Right kidney (tissue), 1 donor: ENCODE data around the gene CRYM.

Experiments used
- DNase-seq: peaks from one replicate; pipeline ENCODE4 v3.0.0-alpha.2; 2016

Gene CRYM

DNA sequence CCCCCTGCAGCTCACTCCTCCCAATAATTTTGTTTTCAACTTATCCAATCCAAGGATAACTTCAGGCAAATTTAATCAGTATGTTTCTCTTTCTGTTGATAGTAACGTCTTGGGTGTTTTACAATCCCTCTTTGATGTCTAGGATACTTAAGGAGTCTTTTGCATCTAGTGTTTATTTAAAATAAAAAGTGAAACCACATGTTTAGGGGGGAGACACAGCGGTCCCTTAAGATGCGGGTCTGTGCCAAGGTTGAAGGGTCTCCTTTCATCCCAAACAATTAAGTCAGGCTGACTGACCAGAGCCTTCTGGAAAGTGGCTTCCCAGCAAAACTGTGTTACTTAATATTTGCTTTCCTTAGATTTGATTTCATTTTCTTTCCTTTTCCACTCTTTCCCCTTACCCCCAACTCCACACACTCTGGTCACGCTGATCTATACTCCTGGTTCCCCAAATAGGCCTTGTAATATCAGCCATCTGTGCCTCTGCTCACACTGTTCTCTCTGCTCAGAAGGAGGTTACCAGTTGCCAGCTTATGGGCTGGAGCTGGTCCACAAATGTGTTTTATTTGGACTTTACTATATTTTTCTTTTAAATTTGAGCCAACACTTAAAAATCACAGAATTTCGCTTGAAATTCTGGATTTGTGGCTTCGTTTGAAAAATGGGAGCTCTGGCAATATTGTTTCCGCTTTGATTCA is 33.4 kb downstream of the CRYM start:
- DNase-seq, result no peak

DNA sequence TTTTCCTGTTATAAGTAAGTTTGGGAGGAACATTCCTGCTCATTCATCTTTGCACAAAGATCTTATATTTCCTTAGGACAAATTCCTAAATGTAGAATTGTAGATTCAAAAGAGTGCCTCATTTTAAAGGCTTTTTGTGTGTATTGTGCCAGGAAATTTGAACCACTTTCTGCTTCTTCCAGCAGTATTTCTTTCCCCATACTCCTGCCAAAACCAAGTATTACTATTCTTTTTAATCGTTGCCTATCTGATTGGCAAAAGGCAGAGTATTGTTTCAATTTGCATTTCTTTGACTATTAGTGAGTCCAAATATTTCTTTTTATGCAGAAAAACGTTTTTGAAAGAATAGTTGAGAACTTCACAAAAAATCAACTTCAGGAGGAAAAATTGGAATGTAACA is 35.3 kb downstream of the CRYM start:
- DNase-seq, result no peak

DNA sequence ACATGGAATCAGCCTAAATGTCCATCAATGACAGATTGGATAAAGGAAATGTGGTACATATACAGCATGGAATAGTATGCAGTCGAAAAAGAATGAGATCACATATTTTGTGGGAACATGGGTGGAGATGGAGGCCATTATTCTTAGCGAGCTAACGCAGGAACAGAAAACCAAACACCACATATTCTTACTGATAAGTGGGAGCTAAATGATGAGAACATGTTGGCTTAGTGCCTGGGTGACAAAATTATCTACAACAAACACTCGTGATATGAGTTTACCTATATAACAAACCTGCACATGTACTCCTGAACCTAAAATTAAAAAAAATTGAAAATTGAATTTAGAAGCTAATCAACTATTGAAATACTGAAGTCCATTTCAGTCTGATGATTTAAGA is 38.4 kb downstream of the CRYM start:
- DNase-seq, result no peak

DNA sequence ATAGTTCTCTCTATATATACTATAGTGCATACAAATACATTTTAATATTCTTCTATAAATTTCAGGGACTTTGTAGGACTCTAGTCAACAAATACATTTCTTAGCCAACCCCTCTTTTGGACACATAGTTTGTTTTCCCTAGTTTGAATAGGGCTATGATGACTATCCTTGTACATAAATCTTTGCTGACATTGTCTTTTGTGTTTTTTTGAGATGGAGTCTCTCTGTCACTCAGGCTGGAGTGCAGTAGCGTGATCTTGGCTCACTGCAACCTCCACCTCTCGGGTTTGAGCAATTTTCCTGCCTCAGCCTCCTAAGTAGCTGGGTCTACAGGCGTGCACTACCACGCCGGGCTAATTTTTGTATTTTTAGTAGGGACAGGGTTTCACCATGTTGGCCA is 41.3 kb downstream of the CRYM start:
- no peak for DNase-seq

DNA sequence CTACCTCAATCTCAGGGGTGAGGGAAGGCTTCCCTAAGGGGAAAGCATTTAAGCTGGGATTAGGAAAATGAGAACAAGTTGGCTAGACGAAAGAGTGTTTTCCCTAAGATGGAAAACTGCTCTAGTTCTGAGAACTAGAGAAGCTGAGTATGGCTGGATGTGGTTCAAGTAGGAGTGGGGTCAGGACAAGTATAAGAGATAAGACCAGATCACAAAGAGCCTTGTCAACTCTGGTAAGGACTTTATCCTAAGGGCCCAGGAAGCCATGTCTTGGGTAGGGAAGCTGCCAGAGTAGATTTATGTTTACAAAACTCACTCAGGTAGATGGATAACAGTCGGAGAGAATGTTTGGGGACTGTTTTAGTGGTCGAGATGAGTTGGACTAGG is 42.9 kb downstream of the CRYM start:
- no peak for DNase-seq

DNA sequence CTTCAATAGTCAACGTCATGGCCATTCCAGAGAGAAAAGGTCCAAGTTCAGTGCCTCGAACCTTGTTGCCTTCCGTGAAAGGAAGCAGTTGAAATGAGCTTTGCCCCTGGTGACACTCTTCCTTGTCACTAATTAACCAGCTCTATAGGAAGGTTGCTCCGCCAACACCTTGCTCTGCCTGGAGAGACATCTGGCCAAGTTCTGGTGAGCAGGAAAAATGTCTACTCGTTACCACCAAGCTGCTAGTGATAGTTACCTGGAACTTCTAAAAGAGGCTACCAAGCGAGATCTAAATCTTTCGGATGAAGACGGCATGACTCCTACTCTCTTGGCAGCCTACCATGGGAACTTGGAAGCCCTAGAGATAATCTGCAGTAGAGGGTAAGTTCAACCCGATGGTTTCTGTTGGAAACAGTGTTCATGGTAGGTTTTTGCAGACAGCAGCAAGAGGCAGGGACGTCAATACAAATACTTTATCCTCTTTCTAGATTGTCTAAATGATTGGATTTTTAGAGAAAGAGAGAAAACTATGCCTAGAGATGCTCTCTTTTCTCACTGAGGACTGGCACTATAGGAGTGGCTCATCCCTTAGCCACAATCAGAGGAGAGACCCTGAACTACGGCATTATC is 44.5 kb downstream of the CRYM start, which contains the start of gene ANKS4B:
Gene ANKS4B (plus strand): TSS at position 179 of the 630 bp plus-strand sequence. CDS start 39 bp downstream, at position 218.
- no peak for DNase-seq

DNA sequence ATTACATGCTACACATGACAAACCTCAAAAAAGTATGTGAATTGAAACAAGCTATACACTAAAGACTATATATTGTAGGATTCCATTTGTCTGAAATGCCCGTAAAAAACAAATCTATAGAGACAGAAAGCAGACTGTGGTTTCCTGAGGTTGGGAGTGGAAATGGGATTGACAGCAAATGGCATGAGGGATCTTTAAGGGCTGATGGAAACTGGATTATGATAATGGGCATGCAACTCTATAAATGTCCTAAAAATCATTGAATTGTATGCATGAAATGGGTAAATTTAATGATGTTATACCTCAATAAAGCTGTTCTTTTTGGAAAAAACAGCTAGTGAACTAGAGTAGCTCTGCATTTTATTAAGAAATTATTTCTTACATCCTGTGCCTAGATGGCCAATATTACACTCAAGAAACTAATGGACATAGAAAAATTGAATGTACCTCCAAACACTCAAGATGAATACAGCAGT is 45.0 kb downstream of the CRYM start:
- no peak for DNase-seq

DNA sequence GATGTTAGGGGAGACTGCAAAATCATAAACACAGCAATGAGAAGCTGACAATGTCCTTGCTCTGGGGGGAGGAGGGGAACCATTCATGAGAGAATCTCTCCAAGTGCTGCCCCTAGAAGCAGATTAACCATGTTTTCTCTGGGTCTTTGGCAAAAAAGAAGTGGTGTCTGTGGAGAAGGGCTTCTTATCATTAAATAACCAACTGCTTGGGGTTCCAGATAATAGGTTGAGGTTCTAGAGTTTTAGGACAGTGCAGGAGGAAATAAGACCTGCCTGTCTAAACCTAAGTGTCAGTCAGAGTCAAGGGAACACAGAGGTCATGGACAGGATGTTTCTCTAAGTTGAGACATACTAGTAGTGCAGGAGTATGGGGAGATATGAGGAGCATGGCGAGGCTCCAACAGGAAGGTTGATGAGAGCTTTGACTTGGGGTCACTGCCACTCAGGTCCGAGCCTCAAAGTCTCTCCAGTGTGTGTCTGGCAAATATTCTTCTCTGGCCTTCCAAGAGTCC is 49.7 kb downstream of the CRYM start:
- DNase-seq, result no peak

DNA sequence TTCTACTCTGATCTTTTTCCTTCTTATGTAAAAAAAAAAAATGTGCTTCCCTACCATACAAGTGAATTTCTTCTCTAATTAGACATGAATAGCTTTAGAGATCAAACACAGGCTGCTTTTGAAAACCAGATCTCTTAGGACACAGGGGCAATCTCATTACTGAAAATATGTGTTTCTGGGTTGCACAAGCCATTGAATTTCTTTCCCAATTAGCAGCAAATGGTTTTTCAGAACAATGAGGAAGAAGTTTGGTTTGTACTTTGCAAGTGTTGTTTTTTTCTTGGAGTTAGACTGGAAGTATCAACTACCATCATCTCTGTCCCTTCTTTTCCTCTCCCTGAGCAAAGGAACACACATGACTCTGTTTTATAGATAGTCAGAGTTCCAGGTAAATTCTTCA is 50.2 kb downstream of the CRYM start:
- no peak for DNase-seq

DNA sequence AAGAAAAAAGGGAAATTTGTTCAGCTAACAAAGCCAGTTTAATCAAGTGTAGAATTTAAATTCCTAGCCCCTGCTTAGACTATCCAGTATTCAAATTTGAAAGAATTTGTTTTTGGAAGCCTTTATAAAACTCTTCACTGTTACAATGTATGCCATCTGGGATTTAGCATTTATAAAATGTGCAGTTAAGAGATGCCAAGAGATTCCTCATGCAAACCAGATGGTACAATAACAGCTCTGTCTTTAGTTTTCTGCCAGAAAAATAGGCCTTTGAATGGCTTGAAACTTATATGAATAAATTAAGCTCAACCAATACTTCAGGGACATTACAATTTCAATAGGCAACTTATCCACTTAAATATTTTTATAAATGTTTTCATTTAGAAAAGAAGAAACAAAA is 51.3 kb downstream of the CRYM start:
- DNase-seq, result no peak

DNA sequence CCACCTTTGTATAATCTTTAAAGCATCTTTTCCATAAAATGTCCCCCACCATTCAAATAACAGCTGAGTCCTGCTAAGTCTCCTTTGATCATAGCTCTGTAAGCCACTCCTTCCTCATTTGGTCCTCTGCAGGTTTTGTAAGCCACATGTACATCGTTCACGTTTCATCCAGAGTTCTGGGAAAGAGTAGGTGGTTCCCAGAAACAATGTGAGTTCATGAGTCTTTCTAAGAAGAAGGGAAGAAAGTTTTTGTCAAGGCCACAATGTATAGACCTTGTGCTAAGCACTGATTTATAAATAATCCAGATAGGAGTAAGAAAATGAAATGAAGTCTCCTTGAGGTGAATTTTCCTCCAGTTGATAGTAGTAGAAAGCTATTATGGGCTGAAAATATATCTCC is 53.3 kb downstream of the CRYM start:
- DNase-seq, result no peak

DNA sequence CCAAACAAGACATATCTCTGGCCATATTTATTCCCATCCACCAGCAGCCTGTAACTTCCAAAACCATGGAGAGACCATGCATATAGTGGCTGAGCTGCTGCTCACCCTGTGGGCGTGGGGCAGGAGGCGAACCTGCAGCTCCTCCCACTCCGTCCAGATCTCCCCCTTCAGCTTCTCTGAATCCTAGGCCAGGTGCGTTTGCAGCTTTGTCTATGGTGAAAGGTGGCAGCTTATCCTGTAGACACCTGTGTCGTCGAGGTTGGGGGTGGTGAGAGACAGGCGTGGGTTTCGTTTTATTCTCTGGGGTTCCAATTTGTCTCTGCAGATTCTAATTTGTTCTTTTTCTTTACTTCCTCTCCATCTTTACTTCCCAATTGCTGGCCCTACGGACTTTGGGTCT is 54.3 kb downstream of the CRYM start:
- DNase-seq, result no peak

DNA sequence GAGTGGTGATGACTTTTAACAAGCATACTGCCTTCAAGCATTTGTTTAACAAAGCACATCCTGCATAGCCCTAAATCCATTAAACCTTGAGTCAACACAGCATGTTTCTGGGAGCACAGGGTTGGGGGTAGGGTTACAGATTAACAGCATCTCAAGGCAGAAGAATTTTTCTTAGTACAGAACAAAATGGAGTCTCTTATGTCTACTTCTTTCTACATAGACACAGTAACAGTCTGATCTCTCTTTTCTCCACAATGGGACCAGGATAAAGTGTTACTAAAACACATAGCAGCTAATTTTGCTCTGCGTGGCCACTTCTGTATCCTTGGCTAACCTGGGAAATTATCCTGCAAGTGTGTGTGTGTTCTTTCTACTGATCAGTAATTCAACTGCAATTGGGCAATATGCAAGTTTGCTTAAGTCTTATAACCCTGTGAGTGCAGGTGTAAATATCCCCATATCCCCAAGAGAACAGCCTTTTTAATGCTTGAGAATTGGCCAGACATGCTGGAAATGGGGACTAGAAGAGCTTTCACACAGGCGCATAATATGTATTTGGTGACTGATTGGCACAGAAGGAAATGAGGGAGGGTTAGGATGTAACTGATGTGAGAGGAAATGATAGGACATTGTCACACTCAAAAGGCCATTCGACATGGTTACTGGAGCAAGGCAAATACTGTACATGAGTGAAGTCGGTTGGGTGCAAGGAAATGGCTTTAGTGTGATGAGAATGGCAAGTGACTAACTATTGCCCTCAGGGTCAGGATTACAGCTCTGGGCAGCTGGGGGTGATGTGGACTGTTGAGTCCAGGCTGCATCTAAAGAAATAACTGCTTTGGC is 55.4 kb downstream of the CRYM start:
- DNase-seq, result no peak

DNA sequence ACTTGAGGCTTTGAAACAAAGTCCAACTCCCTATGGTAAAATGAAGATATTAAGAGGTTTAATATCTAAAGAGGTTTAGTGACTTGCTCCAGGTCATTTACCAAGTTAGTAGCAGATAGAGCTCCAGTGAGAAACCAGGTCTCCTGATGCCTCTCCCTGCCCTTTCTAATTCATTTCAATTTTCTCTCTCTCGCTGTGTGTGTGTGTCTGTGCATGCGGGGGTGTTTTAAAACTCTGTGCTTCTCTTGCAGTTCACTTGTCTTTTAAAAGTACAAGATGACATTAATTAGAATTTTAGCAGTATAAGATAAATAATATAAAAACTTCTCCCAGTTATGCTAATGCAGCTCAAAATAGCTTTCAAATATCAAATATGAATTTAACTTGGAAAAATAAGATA is 58.5 kb downstream of the CRYM start:
- no peak for DNase-seq

DNA sequence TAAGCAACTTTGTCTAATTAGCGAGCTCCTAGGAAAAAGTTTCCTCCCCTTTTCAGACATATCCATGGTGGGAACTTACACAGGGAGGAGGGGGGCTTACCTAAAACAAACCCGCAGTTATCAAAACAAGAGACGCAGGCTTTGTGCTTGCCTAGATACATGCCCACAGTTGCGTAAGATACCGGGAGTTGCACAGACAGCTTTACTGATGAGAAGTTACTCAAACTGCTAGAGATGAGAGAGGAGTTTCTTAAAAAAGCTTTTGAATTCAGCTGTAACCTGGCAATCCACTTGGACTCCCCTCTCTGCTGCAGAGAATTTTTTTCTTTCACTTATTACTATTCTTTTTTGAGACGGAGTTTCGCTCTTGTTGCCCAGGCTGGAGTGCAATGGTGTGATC is 59.9 kb downstream of the CRYM start:
- no peak for DNase-seq

DNA sequence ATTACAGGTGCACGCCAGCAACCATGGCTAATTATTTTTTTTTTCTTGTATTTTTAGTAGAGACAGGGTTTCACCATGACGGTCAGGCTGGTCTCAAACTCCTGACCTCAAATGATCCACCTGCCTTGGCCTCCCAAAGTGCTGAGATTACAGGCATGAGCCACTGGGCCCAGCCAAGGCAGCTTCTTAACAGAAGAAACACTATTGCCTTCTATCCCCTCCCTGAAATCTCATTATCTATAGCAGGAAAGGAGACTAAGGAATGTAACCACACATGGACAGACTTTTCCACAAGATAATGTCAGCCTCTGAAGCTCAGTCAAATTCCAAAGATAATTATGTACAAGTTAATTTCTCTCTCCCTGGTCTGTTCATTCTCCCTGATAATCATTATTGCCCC is 61.0 kb downstream of the CRYM start:
- DNase-seq, result no peak

DNA sequence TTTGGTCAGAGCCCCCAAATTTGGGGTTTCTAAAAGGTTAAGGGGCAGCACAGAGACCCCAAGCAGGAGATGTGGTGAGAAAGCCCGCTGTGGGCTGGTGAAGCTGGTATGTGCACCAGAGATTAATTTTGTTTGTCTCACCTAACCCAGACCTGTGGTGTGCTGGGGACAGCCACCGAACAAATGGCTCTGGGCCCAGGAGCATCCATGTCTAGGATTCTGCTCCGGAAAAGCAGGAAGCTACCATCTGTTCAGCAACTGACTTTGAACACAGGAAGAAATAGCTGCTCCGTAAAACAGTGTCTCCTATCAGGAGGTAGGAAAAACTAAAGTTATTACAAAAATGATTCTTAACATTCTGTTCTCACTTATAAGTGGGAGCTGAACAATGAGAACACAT is 64.0 kb downstream of the CRYM start:
- DNase-seq, result no peak

DNA sequence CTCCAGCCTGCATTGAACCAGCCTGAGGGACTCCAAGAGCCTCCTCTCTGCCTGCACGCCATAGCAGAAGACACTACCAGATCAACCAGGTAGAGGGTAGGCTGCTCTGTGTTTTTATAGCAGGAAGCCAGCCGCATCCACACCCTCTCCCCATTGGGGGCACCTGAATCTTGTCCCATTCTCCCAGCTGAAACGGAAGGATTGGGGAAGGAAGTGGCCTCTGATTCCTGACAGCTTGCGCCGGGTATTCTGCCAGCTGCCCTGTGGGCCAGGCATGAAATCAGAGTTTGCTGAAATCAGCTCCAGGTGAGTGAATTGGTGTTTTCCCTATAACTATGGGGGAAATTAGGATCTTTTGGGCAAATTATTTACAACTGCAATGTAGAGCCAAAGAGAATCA is 66.6 kb downstream of the CRYM start, which contains the start of gene ZP2:
Gene ZP2 (minus strand): TSS at position 89 of the 400 bp plus-strand sequence. CDS start 27 bp downstream, at position 62.
- no peak for DNase-seq
